Measurements from ENCODE around the gene ARHGEF19. TPM values are rescaled to one million over a fixed set of nuclear protein-coding genes. Genes with fewer than 3 reads are reported as not detected.

The ARHGEF19 gene
- total and polyA plus RNA-seq, 10 of the 15 experiments (the other 5 are each of a cell fraction or from before 2014, with no cell fraction given), result 0.15 to 2.9 (median 0.67) TPM; not detected in 1

- ChIA-PET RAD21 (ENCODE audit: unreplicated experiment) (interaction anchor here (0.6 to 1.0 kb wide), 6 partner anchors 18 to 152 kb away, joined by 3 to 6 read pairs (median 3); no protein-coding TSS in a partner anchor), SMC1A (ENCODE audit: uncharacterized antibody, unreplicated experiment) (interaction anchor here (1.3 to 1.8 kb wide), 3 partner anchors 31 to 157 kb away, joined by 3 to 6 read pairs (median 3); no protein-coding TSS in a partner anchor), POLR2A (interaction anchor here (0.5 to 1.9 kb wide), 3 partner anchors 18 to 1798 kb away, joined by 4 to 7 read pairs (median 5); no protein-coding TSS in a partner anchor), CTCF (interaction anchor here (0.5 to 1.2 kb wide), 3 partner anchors 10 to 153 kb away, joined by 3 to 4 read pairs (median 3); no protein-coding TSS in a partner anchor)
- Histone ChIP-seq H3K4me3 (no peak overlapping the region), H3K9me3 (replicated peaks; ENCODE audit: control insufficient read depth, insufficient read depth, low read length) (no peaks in the 10 kb centered on the region), H3K27ac (ENCODE audit: control insufficient read depth, insufficient read depth) (no peak overlapping the region), H3K4me2 (ENCODE audit: control insufficient read depth, insufficient read depth) (no peak overlapping the region), H3K36me3 (ENCODE audit: control insufficient read depth in 2 of 2, insufficient read depth in 2 of 2, low read length in 1 of 2) (no peaks in the 10 kb centered on the region), H4K20me1 (ENCODE audit: control insufficient read depth, insufficient read depth) (no peaks in the 10 kb centered on the region), H3K79me2 (ENCODE audit: control insufficient read depth, insufficient read depth, low read length) (no peaks in the 10 kb centered on the region), H3K27me3 (replicated peaks in 1 of 2; ENCODE audit: control insufficient read depth in 2 of 2, insufficient read depth in 2 of 2, low read length in 1 of 2) (no peaks in the 10 kb centered on the region), H2AFZ (ENCODE audit: control insufficient read depth, low read depth, low read length) (no peak overlapping the region), H3K9ac (ENCODE audit: control insufficient read depth, insufficient read depth, low read length) (no peak overlapping the region), H3K4me1 (ENCODE audit: control insufficient read depth, insufficient read depth, low read length) (peaks cover 17% of the 10 kb centered on the region)
- WGBS (ENCODE audit: insufficient coverage, insufficient replicate concordance, low lambda C conversion rate, missing lambda C conversion rate), result no CpG with 5 or more reads among the region's 2 CpGs
- intact Hi-C loops (cut with micrococcal nuclease; ENCODE audit: unreplicated experiment), result loop anchor here (5.0 kb wide), 1 partner anchor 132 kb away; the partner anchor contains the start of gene SZRD1
- in situ Hi-C loops (cut with MboI), result no loop called here
- BruUV-seq (replicated peaks), result no TSS peak
- no peak for TF ChIP-seq NBN (IDR thresholded peaks at IDR 0.05)
- TF ChIP-seq TCF7 (IDR thresholded peaks at IDR 0.05; ENCODE audit: borderline replicate concordance), result no peak
- ATAC-seq, result no peak
- no peak for FAIRE-seq
- DNase-seq (ENCODE audit: low read depth, low spot score), result no peak
Measured at GRCh38 chr1:16235347-16235746, 22.9 kb upstream of the ARHGEF19 start.

DNA sequence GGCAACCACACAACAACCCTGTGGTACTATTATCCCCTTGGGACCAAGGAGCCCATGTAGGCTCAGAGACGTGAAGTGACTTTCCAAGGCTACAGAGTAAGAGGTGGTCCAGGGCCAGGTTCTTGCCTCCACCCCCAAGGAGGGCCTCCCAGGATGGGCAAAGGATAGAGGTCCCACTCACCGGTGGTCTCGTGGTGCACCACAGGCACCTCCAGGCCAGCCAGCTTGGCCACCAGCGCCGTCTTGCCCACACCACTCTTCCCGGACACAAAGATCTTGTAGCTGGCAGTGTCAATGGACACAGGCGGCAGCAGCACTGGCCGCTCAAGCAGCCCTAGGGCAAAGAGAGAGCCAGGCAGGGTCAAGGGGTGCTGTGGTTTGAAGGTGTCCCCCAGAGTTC lies 21.0 kb upstream of the ARHGEF19 start:
- ChIA-PET RAD21 (ENCODE audit: unreplicated experiment) (no interaction called here), CTCF (no interaction called here), SMC1A (ENCODE audit: uncharacterized antibody, unreplicated experiment) (interaction anchor here (1.5 kb wide), 1 partner anchor 44 kb away, joined by 3 read pairs; no protein-coding TSS in a partner anchor), POLR2A (no interaction called here)
- WGBS (ENCODE audit: insufficient coverage, insufficient replicate concordance, low lambda C conversion rate, missing lambda C conversion rate), result 99% methylated on average over 8 of the region's 8 CpGs
- H3K4me1 ChIP-seq (ENCODE audit: control insufficient read depth, insufficient read depth, low read length), result peaks cover 17% of the 10 kb centered on the region
- FAIRE-seq (no peak), DNase-seq (ENCODE audit: low read depth, low spot score) (no peak), ATAC-seq (no peak)
- TF ChIP-seq MEF2B (IDR thresholded peaks at IDR 0.05; ENCODE audit: partially characterized antibody, poor library complexity, severe bottlenecking), result no peak
- no peak overlapping the region for H3K9ac ChIP-seq (ENCODE audit: control insufficient read depth, insufficient read depth, low read length)
- no peaks in the 10 kb centered on the region for H3K9me3 ChIP-seq (replicated peaks; ENCODE audit: control insufficient read depth, insufficient read depth, low read length)
- intact Hi-C loops (cut with micrococcal nuclease; ENCODE audit: unreplicated experiment), result no loop called here
- no peaks in the 10 kb centered on the region for H3K36me3 ChIP-seq (ENCODE audit: control insufficient read depth in 2 of 2, insufficient read depth in 2 of 2, low read length in 1 of 2)
- no peak overlapping the region for H2AFZ ChIP-seq (ENCODE audit: control insufficient read depth, low read depth, low read length)
- H3K79me2 ChIP-seq (ENCODE audit: control insufficient read depth, insufficient read depth, low read length), result no peaks in the 10 kb centered on the region
- BruUV-seq (replicated peaks), result no TSS peak
- no peak overlapping the region for H3K4me3 ChIP-seq
- no peak overlapping the region for H3K4me2 ChIP-seq (ENCODE audit: control insufficient read depth, insufficient read depth)
- in situ Hi-C loops (cut with MboI), result no loop called here
- no peak overlapping the region for H3K27ac ChIP-seq (ENCODE audit: control insufficient read depth, insufficient read depth)
- H4K20me1 ChIP-seq (ENCODE audit: control insufficient read depth, insufficient read depth), result no peaks in the 10 kb centered on the region
- no peaks in the 10 kb centered on the region for H3K27me3 ChIP-seq (replicated peaks in 1 of 2; ENCODE audit: control insufficient read depth in 2 of 2, insufficient read depth in 2 of 2, low read length in 1 of 2)

All from GM12878 (cell line).